ENCODE results near the gene TNPO3. TPM values are rescaled to one million over a fixed set of nuclear protein-coding genes. Genes with fewer than 3 reads are reported as not detected.

TNPO3 gene
- total RNA-seq, 1 experiment from 2014 or later, result 58.5 TPM

DNA sequence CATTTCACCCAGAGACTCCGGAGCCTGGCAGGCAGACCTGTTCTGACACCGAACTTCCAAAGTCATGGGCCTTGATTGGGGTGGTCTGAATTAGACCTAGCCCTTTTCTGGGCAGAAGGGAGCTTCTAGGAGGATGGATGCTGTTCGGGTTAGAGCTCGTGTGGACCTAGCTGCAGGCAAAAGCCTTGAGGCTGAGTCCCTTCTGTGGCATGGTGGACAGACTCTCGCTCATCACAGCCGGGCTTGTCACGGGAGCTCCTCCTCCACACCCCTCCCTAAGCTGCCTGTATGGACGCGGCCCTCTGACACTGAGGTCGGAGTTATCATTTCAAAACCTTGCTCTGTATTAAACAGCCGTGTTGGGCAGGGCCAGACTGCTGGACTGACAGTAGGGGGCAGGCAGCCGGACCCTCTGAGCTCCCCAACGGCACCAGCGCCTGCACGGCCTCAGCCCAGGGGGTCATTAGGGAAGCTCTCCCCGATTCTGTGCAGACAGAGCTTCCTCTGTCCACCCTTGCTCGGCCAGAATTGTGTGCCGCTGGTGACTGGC lies 115.0 kb downstream of the TNPO3 start:
- Histone ChIP-seq H3K9me2 (ENCODE audit: insufficient read depth) (no peaks in the 10 kb centered on the region), H4K20me1 (ENCODE audit: insufficient read depth) (no peaks in the 10 kb centered on the region), H3K4me3 (replicated peaks in 1 of 2; ENCODE audit: low read depth in 1 of 2, low read length in 2 of 2) (no peak overlapping the region), H3K4me2 (ENCODE audit: low read length) (no peak overlapping the region), H3K27ac (ENCODE audit: low read depth, low read length) (no peak overlapping the region), H3K9me3 (ENCODE audit: control insufficient read depth in 1 of 2, insufficient read depth in 1 of 2, low read depth in 1 of 2, low read length in 2 of 2) (no peaks in the 10 kb centered on the region), H3K27me3 (ENCODE audit: insufficient read depth, low read length) (no peaks in the 10 kb centered on the region), H3K4me1 (ENCODE audit: control insufficient read depth in 1 of 2, insufficient read depth in 2 of 2, low read length in 2 of 2) (peaks cover 10 to 22% of the 10 kb centered on the region in 2 experiments; a peak in 3 of 4 replicates), H3K9ac (ENCODE audit: low read length) (no peak overlapping the region), H3K79me2 (ENCODE audit: insufficient read depth, low read length) (no peaks in the 10 kb centered on the region), H3K36me3 (ENCODE audit: control insufficient read depth in 1 of 2, insufficient read depth in 2 of 2, low read length in 2 of 2) (no peaks in the 10 kb centered on the region), H2AFZ (ENCODE audit: low read depth, low read length, poor library complexity, severe bottlenecking) (no peak overlapping the region)
- ATAC-seq, result no peak
- no TSS peak for BruUV-seq (replicated peaks)
- CTCF ChIA-PET, result no interaction called here
- TF ChIP-seq, protein P1, sequence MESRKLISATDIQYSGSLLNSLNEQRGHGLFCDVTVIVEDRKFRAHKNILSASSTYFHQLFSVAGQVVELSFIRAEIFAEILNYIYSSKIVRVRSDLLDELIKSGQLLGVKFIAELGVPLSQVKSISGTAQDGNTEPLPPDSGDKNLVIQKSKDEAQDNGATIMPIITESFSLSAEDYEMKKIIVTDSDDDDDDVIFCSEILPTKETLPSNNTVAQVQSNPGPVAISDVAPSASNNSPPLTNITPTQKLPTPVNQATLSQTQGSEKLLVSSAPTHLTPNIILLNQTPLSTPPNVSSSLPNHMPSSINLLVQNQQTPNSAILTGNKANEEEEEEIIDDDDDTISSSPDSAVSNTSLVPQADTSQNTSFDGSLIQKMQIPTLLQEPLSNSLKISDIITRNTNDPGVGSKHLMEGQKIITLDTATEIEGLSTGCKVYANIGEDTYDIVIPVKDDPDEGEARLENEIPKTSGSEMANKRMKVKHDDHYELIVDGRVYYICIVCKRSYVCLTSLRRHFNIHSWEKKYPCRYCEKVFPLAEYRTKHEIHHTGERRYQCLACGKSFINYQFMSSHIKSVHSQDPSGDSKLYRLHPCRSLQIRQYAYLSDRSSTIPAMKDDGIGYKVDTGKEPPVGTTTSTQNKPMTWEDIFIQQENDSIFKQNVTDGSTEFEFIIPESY (IDR thresholded peaks at IDR 0.05; ENCODE audit: extremely low read depth, insufficient replicate concordance, low read length), result no peak
- TF ChIP-seq POLR2AphosphoS5 (IDR thresholded peaks at IDR 0.05; ENCODE audit: low read depth, low read length) (no peak), EZH2 (IDR thresholded peaks at IDR 0.05) (no peak), JUND (IDR thresholded peaks at IDR 0.05) (no peak), FOSL1 (IDR thresholded peaks at IDR 0.05; ENCODE audit: low read depth) (no peak), POLR2A (IDR thresholded peaks at IDR 0.05; ENCODE audit: borderline replicate concordance, extremely low read depth, insufficient read depth, insufficient read length) (no peak), YY1 (IDR thresholded peaks at IDR 0.05; ENCODE audit: extremely low read depth, insufficient replicate concordance, low read depth, low read length) (no peak), ELF1 (IDR thresholded peaks at IDR 0.05; ENCODE audit: borderline replicate concordance, low read depth) (no peak), CBX3 (IDR thresholded peaks at IDR 0.05; ENCODE audit: low read depth) (no peak)
- intact Hi-C loops (cut with micrococcal nuclease), result no loop called here
- no peak for DNase-seq (ENCODE audit: low read depth, low spot score)
- RAD21 ChIA-PET (ENCODE audit: low non-redundant PET in 1 of 2, low total read pairs in 2 of 2, uncharacterized antibody in 2 of 2, unreplicated experiment in 2 of 2), result no interaction called here
- POLR2A ChIA-PET, result no interaction called here
